Measurements from ENCODE around the gene HDAC3. TPM values are rescaled to one million over a fixed set of nuclear protein-coding genes. Genes with fewer than 3 reads are reported as not detected.

The HDAC3 gene
- total RNA-seq, 1 experiment from 2014 or later = 96.3 TPM

DNA sequence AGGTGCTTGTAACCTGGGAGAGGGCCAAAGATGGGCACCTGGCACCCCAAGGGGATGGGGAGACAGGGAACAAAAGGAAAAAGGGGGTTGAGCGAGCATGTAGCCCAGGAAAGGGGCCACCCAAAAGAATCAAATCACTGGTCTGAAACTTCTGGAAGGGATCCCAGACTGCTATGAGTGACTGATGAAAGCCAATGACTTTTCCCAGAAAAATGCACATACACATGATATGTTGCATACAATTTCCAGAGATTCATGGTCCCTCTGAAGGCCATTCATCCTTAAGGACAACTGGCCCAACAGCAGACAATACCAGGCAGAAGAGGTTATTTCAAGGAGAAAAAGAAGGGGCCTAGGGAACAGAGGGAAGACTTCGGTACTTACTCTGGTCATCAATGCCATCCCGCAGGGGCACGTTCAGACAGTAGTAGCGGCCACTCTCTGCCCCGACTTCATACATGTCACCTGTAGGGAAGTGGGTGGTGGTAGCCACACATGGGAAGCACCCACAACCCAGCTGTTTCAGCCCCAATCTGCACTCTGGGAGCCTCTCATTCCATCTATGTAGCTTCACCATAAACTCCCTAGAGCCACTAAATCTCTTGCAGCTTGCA, 8.4 kb downstream of the HDAC3 start:
- CTCF ChIA-PET = no interaction called here
- intact Hi-C loops (cut with micrococcal nuclease; ENCODE audit: unreplicated experiment) = no loop called here
- no peak overlapping the region for H3K4me3 Mint-ChIP-seq (ENCODE audit: low read depth, unreplicated experiment)
- H3K27ac Mint-ChIP-seq (ENCODE audit: unreplicated experiment) = no peak overlapping the region
- no peak for DNase-seq
- TF ChIP-seq, protein P1, sequence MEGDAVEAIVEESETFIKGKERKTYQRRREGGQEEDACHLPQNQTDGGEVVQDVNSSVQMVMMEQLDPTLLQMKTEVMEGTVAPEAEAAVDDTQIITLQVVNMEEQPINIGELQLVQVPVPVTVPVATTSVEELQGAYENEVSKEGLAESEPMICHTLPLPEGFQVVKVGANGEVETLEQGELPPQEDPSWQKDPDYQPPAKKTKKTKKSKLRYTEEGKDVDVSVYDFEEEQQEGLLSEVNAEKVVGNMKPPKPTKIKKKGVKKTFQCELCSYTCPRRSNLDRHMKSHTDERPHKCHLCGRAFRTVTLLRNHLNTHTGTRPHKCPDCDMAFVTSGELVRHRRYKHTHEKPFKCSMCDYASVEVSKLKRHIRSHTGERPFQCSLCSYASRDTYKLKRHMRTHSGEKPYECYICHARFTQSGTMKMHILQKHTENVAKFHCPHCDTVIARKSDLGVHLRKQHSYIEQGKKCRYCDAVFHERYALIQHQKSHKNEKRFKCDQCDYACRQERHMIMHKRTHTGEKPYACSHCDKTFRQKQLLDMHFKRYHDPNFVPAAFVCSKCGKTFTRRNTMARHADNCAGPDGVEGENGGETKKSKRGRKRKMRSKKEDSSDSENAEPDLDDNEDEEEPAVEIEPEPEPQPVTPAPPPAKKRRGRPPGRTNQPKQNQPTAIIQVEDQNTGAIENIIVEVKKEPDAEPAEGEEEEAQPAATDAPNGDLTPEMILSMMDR (IDR thresholded peaks at IDR 0.05; ENCODE audit: unreplicated experiment) = no peak
- H3K36me3 Mint-ChIP-seq (ENCODE audit: insufficient read depth, unreplicated experiment) = peaks cover 26% of the 10 kb centered on the region
- H3K9me3 Mint-ChIP-seq (ENCODE audit: low read depth, unreplicated experiment) = no peaks in the 10 kb centered on the region
- no peaks in the 10 kb centered on the region for H3K27me3 Mint-ChIP-seq (ENCODE audit: unreplicated experiment)
- BruUV-seq (replicated peaks) = no TSS peak
- no peaks in the 10 kb centered on the region for H3K4me1 Mint-ChIP-seq (ENCODE audit: low read depth, unreplicated experiment)

DNA sequence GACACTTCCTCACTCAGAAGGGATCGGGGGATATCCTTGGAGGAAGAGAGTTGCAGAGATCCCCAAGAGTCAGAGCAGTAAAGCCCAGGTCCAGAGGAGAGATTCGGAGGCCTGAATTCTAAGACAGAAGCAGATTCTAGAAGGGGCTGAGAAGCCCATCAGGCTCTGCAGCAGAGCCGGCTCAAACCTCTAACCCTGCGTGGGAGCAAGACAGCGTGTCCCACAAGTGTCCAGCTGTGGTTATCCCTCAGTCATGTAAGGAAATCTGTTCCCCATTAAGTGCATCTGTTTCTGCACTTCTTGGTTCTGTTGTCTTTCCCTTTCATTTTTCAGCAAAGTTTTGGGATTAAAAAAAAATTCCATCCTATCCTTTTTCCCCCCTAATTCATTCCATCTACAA, 13.0 kb downstream of the HDAC3 start:
- no peak overlapping the region for H3K4me3 Mint-ChIP-seq (ENCODE audit: low read depth, unreplicated experiment)

DNA sequence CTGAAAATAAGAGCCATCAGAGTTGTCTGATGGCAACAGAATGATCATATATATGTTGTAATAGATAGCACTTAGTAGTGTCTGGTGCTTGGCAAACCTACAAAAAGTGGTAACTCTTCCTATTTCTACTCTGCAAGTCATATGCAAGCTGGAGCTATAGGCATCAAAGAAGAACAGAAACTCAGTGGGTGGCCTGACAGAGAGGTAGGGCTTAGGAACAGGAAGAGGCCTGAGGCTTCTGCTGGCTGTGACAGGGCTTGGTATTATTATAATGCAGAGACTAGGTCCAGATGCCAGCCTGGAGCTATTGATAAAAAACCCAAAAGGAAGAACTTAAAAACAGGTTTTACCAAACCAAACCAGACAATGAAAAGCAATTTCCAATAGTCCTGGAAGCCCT, 13.5 kb downstream of the HDAC3 start:
- Mint-ChIP-seq H3K4me3 (ENCODE audit: low read depth, unreplicated experiment) (no peak overlapping the region), H3K36me3 (ENCODE audit: insufficient read depth, unreplicated experiment) (peaks cover 53% of the 10 kb centered on the region), H3K9me3 (ENCODE audit: low read depth, unreplicated experiment) (no peaks in the 10 kb centered on the region), H3K27ac (ENCODE audit: unreplicated experiment) (no peak overlapping the region), H3K27me3 (ENCODE audit: unreplicated experiment) (no peaks in the 10 kb centered on the region), H3K4me1 (ENCODE audit: low read depth, unreplicated experiment) (no peaks in the 10 kb centered on the region)
- DNase-seq = no peak
- CTCF ChIA-PET = no interaction called here
- intact Hi-C loops (cut with micrococcal nuclease; ENCODE audit: unreplicated experiment) = no loop called here
- TF ChIP-seq, protein P1 (IDR thresholded peaks at IDR 0.05; ENCODE audit: unreplicated experiment) = no peak
- no TSS peak for BruUV-seq (replicated peaks)

More for the DNA sequence above, 13.0 kb downstream of the HDAC3 start:
- Mint-ChIP-seq H3K4me1 (ENCODE audit: low read depth, unreplicated experiment) (no peaks in the 10 kb centered on the region), H3K36me3 (ENCODE audit: insufficient read depth, unreplicated experiment) (peaks cover 49% of the 10 kb centered on the region), H3K27me3 (ENCODE audit: unreplicated experiment) (no peaks in the 10 kb centered on the region), H3K27ac (ENCODE audit: unreplicated experiment) (no peak overlapping the region), H3K9me3 (ENCODE audit: low read depth, unreplicated experiment) (no peaks in the 10 kb centered on the region)
- CTCF ChIA-PET = interaction anchor here (0.6 kb wide), 2 partner anchors 75 to 1132 kb away, joined by 3 to 5 read pairs; no protein-coding TSS in a partner anchor
- intact Hi-C loops (cut with micrococcal nuclease; ENCODE audit: unreplicated experiment) = no loop called here
- no peak for DNase-seq
- no TSS peak for BruUV-seq (replicated peaks)
- TF ChIP-seq, protein P1 (IDR thresholded peaks at IDR 0.05; ENCODE audit: unreplicated experiment) = no peak

DNA sequence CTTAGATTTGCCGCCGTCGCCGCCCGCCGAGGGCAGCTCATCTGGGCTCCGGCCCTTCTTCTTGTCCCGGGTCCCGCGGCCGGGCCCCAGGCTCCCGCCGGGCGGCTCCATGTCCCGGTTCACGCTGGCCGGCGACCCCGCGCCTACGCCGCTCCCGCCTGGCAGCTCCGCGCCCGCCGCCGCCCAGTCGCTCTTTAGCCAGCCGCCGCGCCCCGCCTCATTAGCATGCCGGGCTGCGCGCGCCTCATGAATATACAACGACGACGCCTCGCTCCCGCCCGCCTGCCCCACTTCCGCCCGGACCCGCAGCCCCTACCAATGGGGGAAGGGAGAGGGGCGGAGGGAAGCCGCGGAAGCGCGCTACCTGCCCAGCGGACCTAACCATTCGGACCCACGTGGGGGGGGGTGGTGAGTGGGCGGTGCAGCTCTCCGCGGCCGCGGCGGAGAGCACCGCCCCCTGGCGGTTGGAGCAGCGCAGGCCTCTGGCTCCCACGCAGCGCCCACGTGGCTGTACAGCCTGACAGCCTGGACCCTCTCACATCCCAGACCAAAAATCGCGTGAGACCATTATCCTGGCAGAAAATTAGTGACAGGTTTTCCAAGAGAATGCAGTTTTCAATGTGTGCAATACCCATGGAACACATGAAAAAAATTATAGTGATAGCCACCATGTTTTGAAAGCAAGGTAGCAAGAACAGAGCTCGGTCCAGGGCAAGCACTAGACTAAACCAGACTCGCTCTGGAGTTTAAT, 17.7 kb downstream of the HDAC3 start, which contains the start of gene DIAPH1:
Gene DIAPH1 (minus strand): TSS at position 197 of the 751 bp plus-strand sequence. CDS start 86 bp downstream, at position 111.
- TF ChIP-seq, protein P1 (IDR thresholded peaks at IDR 0.05; ENCODE audit: unreplicated experiment) = peak; percentile 98
- H3K9me3 Mint-ChIP-seq (ENCODE audit: low read depth, unreplicated experiment) = no peaks in the 10 kb centered on the region
- peak within 1 kb of the TSS; percentile 84 for H3K4me3 Mint-ChIP-seq (ENCODE audit: low read depth, unreplicated experiment)
- H3K4me1 Mint-ChIP-seq (ENCODE audit: low read depth, unreplicated experiment) = peaks cover 19% of the 10 kb centered on the region
- no TSS peak for BruUV-seq (replicated peaks)
- CTCF ChIA-PET = interaction anchor here (0.6 to 6.1 kb wide), 23 partner anchors 10 to 901 kb away, joined by 3 to 133 read pairs (median 4); partner anchors contain the start of genes HDAC3, PCDHB14, PCDHGB6 and PCDHGB7
- no peaks in the 10 kb centered on the region for H3K27me3 Mint-ChIP-seq (ENCODE audit: unreplicated experiment)
- intact Hi-C loops (cut with micrococcal nuclease; ENCODE audit: unreplicated experiment) = loop anchor here (1.0 to 5.0 kb wide), 3 partner anchors 15 to 37 kb away; no protein-coding TSS in a partner anchor
- H3K36me3 Mint-ChIP-seq (ENCODE audit: insufficient read depth, unreplicated experiment) = peaks cover 56% of the 10 kb centered on the region
- H3K27ac Mint-ChIP-seq (ENCODE audit: unreplicated experiment) = peak within 1 kb of the TSS; percentile 95
- peak; percentile 99 for DNase-seq
